Stimulated activated CD8-positive, alpha-beta memory T cell treated with anti-CD3 and anti-CD28 coated beads, Interleukin-2, amount 100 ng/mL, for 1 hour (primary cell): Measurements from ENCODE around the gene COL26A1.
A peak's percentile ranks its signal among the peaks of the same experiment; 100 is the strongest.
"Not testable (repeated sequence)": the region's sequence is repeated elsewhere in the genome, so short reads cannot be mapped to it uniquely, and the experiment has no call there.

ENCODE experiments used
- DNase-seq, 2 donors: peaks; one replicate each; pipeline ENCODE4 v3.0.0-alpha.2; 2020; ENCODE audit warnings: low read depth in 2 of 2

COL26A1 gene

DNA sequence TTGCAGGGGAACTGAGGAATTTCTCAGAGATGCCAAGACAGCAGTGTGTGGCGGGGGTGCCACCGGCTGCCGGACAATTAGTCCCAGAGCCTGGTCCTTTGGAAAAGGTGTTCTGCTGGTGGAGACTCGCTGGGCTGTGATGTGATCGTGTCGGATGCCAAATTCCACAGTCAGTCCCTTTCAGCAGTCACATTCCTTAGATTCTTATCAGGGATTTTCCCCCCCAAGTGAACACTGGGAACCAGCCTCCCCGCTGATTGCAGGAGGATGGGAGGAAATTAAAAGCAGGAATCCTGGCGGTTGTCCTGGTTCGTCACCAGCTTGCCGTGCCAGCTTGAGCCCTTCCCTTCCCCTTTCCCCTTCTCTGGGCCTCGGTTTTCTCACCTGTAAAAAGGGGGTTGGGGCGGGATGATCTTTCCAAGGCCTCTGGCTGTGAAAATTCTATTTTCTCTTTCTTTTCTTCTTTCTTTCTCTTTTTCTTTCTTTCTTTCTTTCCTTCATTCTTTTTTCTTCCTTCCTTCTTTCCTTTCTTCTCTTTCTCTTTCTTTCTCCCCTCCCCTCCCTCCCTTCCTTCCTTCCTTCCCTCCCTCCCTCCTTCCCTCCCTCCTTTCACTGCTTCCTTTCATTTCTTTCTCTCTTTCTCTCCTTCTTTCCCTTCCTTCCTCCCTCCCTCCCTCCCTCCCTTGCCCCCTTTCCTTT is 39.6 kb downstream of the COL26A1 start:
- DNase-seq: no peak

DNA sequence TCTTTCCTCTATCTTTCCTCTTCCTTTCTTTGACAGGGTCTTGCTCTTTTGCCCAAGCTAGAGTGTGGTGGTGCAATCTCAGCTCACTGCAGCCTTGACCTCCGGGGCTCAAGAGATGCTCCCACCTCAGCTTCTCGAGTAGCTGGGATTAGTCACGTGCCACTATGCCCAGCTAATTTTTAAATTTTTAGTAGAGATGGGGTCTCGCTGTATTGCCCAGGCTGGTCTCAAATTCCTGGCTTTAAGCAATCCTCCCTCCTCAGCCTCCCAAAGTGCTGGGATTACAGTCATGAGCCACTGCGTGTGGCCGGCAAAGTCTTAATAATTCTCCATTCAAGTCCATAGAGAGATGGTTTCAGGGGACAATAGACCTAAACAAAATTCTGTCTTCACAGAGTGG is 40.2 kb downstream of the COL26A1 start:
- DNase-seq: no peak

DNA sequence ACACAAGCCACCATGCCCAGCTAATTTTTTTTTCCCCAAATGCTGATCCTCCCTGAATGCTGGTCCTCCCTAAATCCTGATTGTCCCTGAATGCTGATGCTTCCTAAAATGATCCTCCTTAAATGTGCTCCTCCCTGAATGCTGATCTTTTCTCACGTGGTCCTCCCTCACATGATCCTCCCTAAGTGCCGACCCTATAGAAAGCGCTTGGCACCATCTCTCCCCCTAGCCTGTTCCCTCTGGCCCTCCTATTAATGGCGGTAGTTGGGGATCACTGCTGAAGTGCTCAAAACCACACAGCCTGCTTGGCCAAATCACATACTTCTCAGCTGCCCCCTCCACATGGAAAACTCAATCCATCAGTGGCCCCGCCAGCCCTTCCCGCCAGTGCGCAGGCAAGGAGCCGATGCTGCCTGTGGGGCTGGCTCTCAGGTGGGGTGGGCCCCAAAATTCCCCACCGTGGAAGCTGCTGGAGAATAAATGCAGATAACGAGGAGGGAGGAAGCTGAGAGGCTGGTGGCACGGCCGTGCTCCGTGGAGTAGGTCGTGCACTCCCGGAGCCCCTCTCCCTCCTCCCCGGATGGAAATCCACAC is 42.9 kb downstream of the COL26A1 start:
- DNase-seq: no peak

DNA sequence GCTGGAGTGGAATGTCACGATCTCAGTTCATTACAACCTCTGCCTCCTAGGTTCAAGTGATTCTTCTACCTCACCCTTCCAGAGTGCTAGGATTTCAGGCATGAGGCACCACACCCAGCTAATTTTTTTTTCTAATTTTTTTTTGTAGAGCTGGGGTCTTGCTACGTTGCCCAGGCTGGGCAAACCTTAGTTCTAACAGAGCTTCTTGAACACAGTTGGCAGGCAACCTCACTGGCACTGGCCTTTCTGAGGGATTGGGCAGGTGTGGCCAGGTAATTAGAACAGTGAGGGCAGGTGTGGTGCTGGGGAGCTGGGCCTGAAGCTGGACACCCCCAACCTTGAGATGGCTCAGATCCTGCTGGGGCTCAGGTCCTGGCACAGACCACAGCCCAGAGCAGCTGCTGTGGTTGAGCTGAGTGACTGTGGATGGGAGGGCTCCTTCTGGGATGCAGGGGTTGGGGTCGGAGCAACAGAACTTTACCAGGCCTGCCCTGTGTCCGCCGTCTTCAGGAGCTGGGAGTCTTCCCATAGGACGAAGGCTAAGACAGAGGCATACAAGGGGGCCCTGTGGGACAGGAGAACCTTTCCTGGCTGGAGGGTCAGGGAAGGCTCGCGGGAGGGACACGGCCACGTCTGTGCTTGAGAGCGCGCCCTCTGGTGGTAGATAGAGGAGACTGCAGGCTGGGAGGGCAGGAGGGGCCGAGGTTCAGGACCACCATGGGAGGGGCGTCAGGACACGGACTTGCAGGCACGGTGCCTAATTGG is 48.2 kb downstream of the COL26A1 start:
- DNase-seq: peak; percentile 7 to 8

DNA sequence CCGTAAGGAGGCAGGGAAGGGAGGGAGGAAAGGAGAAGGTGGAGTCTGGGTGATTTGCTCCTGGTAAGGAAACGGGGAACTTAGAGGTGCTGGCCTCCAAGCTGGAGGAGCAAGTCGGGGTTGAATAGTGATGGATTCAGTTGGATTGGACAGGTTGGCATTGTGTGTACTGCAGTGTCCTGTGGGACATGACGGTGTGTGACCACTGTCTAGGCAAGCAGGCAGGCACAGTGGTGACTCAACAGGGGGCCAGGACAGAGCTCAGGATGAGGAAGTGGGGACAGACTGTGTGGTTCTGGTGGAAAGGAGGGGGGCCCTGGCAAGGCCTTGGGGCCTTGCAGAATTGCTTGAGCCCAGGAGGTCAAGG is 48.8 kb downstream of the COL26A1 start:
- no peak for DNase-seq

DNA sequence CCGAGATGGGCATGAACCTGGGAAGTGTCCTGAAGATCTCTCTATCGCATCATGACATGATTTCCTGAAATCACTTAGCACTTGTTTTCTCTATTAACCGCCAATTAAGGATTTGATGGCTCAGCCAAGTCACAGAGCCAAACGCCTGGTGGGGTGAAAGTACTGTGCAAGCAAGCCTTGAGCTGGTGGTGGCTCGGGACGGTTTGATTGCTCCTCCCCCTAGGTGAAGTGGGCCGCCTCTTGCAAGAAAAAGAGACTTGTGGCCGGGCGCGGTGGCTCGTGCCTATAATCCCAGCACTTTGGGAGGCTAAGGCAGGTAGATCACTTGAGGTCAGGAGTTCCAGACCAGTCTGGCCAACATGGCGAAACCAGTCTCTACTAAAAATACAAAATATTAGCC is 50.3 kb downstream of the COL26A1 start:
- no peak for DNase-seq

DNA sequence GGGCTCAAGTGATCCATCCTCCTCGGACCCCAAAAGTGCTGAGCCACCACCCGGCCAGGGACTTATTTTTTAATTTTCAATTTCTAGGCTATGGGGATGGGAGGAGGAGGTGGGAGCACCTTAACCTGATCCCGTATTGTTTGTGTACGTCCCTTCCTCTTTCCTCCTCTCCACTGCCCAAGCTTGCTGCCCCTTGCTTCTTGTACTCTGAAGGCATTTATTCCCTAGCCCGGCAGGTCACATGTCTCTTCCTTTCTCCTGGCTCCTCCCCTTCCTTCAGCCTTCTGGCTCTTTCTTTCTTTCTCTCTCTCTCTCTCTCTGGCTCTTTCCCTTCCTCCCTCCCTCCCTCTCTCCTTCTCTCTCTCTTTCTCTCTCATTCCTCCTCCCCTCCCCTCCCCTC is 56.0 kb downstream of the COL26A1 start:
- DNase-seq: no peak

DNA sequence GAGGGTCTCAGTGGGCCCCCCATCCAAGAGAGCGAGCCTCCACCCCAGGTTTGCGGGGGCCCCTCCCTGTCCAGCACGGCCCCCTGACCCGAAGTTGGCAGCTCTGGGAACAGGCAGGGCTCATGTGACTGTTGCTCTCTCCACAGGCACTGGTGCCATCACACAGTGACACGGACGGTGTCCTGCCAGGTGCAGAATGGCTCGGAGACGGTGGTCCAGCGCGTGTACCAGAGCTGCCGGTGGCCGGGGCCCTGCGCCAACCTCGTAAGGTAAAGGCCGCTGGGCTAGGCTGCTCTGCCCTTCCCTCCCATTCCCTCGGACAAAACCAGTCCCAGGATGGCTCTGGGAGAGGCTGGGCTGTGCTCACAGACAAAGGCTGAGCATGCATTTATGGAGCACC is 57.2 kb downstream of the COL26A1 start:
- no peak for DNase-seq

DNA sequence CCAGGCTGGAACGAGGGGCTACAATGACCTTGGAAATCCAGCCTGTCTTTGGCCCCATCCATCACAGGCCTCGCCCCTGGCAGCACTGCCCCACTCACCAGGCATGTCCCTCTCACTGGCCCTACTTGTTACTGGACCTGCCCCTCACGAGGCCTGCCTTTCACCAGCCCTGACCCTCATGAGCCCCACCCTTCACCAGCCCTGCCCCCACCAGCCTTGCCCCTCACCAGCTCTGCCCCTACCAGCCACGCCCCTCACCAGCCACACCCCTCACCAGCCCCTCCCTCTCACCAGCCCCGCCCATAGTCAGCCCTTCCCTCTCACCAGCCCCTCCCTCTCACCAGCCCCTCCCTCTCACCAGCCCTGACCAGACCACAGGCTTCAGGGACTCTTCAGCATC is 57.8 kb downstream of the COL26A1 start:
- no peak for DNase-seq

DNA sequence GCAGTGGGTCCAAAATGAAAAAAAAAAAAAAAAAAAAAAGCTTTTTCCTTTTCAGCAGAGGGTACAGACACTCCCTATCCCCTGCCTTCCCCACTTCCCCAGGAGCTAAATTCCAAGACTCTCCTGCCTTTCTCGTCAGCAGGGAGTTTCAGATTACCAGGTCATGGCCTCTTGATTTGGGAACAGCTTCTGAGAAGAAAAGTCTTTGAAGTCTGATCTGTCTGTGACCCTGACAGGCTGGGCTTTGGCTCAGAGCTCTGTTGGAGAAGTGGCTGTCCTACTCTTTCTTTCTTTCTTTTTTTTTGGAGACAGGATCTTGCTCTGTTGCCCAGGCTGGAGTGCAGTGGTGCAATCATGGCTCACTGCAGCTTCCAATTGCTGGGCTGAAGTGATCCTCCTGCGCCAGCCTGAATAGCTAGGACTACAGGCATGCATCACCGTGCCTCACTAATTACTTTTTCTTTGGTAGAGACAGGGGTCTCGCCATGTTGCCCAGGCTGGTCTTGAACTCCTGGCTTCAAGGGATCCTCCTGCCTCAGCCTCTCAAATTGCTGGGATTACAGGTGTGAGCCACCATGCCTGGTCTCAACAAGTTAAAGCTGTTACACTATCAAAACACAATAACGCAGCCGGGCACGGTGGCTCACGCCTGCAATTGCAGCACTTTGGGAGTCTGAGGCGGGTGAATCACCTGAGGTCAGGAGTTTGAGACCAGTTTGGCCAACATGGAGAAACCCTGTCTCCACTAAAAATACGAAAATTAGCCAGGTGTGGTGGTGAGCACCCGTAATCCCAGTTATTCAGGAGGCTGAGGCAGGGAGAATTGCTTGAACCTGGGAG is 59.9 kb downstream of the COL26A1 start:
- no peak for DNase-seq

DNA sequence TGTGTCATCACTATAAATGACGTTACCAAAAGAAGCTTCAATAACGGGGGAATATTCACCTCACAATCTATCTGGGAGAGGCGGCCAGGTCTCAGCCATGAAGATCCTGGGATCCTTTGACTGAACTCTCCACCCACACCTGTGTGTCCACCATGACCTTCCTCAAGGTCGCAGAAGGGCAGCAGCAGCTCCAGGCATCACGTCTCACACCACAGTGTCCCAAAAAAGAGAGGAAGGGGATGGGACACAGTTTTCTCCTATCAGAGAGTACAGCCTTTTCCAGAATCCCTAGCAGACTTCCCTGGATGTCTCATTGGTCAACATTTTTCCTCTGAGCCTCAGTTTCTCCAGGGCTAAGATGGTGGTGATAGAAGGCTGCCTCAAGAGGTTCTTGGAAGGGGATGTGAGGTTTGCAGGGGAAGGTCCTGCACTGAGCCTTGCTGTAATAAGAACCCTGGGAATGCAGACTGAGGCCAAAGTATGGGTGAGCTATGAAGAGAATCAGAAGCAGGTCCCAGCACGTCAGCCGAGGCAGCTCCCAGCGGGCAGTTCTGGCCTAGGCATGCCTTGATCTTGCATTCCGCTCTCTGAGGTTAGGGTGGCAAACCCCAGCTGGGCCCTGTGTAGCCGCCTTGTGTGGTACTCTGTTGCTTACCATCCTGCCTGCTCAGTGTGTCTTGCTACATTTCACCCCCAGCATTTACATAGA is 63.8 kb downstream of the COL26A1 start:
- no peak for DNase-seq

DNA sequence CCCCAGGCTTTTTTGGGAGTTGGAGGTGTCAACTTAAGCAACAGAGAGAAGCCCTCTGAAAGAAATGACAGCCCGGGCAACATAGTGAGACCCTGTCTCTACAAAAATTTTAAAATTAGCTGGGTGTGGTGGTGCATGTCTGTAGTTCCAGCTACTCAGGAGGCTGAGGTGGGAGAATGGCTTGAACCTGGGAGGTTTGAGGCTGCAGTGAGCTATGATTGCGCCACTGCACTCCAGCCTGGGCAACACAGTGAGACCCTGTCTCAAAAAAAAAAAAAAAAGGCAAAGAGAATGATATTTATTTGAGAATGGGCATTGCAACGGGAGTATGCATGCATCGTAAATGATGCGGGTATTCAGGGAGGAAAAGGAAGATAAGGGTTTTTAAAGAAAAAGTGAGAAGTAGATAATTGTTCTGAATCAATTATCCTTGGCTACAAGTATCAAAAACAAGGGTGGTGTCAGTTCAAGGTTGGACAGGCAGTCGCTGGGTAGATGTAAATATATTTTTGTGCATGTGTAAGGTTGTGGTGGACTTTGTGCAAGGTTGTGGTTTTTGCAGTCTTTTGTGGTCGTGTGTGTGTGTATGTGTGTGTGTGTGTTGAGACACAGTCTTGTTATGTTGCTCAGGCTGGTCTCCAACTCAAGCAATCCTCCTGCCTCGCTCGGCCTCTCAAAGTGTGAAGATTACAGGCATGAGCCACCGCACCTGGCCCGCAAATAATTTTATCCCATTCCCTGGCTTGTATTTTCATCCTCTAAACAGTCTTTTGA is 65.6 kb downstream of the COL26A1 start:
- DNase-seq: no peak

DNA sequence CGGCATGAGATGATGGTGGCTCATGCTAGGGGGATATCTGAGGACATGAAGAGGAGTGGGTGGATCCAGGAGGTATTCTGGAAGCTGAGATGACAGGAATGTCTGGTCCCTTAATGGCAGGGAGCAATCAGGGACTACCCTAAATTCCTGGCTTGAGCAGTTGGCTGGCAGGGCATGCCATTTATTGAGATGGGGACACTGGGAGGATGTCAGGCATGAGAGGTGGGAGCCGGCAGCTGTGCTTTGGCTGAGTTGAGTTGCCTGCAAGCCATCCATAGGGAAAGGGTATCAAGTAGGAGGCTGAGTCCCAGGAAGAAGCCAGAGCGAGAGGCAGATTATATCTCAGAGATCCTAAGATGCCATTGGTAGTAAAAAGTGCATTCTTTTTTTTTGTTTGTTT is 69.6 kb downstream of the COL26A1 start:
- no peak for DNase-seq

DNA sequence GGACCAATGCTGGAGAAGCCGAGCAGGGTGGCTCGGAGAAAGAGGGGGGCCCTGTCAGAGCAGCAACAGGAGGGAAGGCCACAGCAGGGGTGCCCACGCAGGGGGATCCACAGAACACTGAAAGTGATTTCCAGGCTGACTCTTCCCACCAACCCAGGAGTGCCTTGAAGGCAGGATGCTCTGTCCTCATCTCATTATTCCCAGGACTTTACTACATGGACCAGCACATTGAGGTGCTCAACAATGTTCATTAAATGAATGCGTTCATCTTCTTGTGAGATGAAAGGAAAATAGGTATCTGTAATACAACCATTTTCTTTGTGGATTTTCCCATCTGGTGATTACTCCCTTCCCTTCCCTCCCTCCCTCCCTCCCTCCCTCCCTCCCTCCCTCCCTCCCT is 71.0 kb downstream of the COL26A1 start:
- no peak for DNase-seq

DNA sequence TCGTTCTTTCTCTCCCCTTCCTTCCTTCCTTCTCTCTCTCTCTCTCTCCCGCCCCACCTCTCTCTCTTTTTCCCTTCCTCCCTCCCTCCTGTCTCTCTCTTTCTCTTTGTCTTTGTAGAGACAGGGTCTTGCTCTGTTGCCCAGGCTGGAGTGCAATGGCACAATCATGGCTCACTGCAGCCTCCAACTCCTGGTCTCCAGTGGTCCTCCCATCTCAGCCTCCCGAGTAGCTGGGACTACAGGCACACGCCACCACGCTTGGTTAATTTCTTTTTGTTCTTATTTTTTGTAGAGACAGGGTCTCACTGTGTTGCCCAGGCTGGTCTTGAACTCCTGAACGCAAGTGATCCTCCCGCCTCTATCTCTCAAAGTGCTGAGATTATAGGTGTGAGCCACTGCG is 71.5 kb downstream of the COL26A1 start:
- not testable (repeated sequence) for DNase-seq

DNA sequence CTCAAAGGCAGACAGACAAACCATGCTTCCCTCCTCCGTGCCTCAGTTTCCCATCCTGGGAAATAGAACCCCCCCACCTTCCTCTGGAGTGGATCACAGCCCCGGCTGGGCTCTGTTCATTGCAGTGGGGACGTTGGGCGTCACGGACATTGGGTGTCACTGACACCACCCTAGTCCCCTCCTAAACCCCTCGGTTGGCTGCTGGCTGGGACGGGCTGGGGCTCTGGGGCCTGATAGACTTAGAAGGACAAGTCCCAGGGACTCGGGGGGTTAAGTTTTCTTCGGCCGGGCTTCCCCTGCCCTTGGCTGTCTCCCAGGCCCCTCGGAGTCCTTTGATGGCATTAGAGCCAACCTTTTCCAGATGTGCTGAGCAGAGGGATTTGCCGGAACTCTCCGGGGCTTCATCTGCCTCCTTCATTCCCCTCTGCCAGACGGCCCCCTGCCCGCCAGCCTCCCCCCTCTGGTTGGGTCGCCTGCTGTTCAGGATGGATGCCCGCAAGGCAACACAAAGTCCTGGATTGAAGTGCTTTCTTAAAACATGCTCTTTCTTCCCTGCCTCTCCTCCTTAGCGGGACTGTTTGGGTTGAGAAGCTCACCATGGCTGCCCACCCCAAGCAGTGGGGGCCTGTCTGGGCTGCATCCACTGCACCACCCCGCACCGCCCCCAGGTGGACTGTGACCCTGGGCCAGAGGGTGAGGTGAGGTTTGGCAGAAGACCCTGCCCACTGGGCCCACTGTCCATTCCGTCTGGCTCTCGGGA is 73.0 kb downstream of the COL26A1 start:
- DNase-seq: no peak

DNA sequence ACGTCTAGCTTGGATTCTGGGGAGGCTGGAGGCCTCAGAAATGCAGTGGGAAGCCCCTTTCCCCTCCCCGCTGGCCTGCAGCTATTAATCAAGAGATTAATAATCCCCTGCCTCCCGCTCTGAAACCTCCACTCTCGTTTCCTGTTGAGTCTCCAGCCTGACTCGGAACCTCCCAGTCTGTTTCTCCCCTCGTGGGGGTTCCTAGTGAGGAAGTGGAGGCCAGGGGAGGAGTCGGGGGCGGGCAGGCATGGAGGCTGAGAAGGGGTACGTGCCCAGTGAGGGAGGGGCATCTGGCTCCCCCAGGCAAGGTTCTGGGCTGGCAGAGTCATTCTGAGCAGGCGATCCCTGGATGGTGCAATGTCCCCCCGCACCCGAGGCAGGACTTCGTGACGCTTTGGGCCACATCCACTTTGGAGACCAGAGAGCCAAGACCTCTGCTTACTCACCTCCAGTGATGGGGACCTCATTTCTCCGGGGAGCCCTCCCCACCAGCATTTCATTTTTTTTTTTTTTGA is 73.6 kb downstream of the COL26A1 start:
- DNase-seq: no peak

DNA sequence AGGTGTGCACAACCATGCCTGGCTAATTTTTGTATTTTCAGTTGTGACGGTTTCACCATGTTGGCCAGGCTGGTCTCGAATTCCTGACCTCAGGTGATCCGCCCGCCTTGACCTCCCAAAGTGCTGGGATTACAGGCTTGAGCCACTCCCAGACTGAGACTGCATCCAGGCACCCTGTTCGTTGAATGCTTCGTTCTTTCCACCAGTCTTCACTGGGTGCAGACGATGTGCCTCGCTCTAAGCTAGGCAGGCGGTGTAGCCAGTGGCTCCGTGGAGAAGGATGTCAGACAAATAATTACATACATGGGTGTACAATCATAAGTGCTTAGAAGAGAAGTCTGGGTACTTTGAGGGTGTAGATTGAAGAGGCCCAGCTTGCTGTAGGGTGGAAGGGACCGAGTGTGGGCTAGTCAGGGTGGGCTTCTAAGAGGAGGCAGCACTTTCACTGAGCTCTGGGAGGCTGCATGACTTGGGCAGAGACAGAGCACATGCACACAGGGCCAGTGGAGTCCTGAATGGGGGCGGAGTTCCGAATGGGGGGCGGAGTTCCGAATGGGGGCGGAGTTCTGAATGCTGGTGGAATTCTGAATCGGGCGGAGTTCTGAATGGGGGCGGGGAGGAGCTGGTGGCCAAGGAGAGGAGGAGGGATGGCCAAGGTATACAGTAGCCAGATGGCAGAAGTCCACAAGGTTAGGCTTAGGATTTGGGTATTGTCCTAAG is 74.3 kb downstream of the COL26A1 start:
- DNase-seq: no peak

DNA sequence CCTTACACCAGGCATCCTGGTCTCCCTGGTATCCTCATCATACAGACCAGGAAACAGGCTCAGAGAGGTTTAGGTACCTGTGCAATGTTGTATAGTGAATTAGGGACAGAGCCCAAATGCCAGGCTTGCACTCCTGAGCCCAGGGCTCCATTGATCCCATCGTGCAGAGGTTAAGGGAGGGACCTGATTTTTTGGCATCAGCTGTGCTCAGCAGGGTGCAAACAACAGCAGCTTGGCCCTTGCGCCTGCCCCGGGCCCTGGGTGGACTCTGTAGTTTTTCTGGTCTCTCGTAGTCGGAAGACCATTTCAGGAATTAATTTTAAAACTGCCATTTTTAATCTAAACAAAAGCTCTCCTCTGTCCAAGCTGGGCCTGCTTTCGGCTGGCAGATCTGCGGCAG is 79.2 kb downstream of the COL26A1 start:
- no peak for DNase-seq
